ENCODE measurements around the gene GEMIN5. TPM values are rescaled to one million over a fixed set of nuclear protein-coding genes. Genes with fewer than 3 reads are reported as not detected.

Gene GEMIN5
- total and polyA plus RNA-seq, 2 experiments from 2014 or later: 18.3 to 46.7 TPM

GRCh38 chr5:154849264-154849785 lies 88.7 kb downstream of the GEMIN5 start (continued):
- no peak for TF ChIP-seq ZNF462 (CRISPR knock-in tag; IDR thresholded peaks at IDR 0.05)
- TF ChIP-seq STAT1 (IDR thresholded peaks at IDR 0.05; ENCODE audit: unreplicated experiment): no peak
- no peak for TF ChIP-seq REST (IDR thresholded peaks at IDR 0.05; ENCODE audit: unreplicated experiment)
- TF ChIP-seq EZH2phosphoT487 (IDR thresholded peaks at IDR 0.05; ENCODE audit: unreplicated experiment): no peak

DNA sequence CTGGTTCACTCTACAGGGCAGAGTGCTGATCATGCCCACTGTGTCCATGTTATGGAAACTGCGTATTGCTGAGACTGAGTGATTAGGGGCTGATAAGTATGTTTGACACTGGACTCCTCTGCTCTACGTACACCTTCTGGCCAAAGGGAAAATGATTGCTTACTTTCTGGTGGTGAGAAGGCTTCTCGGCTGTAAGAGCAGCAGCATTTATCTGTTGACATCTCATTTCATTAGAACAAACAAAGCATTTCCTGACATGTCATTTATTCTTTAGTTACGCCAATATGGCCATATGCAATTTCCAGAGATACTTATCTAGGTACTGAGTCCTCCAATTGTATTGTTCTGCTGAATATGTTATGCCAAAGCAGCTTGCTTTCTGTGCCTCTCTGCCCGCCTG lies 93.2 kb downstream of the GEMIN5 start:
- H3F3A ChIP-seq (replicated peaks; ENCODE audit: low read depth): no peaks in the 10 kb centered on the region
- no peaks in the 10 kb centered on the region for H3K4me1 ChIP-seq (ENCODE audit: insufficient read depth)
- Mint-ChIP-seq H3K4me1 (peaks cover 6% of the 10 kb centered on the region; the same call in 2 of the 3 replicates), H3K36me3 (ENCODE audit: low read depth) (no peaks in the 10 kb centered on the region), H3K4me3 (no peak overlapping the region), H3K27ac (no peak overlapping the region), H3K27me3 (ENCODE audit: insufficient read depth, low read depth, poor library complexity) (peaks cover 2% of the 10 kb centered on the region), H3K9me3 (no peaks in the 10 kb centered on the region)
- H3K36me3 ChIP-seq (ENCODE audit: insufficient read depth): no peaks in the 10 kb centered on the region
- H3K4me2 ChIP-seq: no peak overlapping the region
- no peak overlapping the region for H3K4me3 ChIP-seq
- H3K27me3 ChIP-seq (ENCODE audit: insufficient read depth): no peaks in the 10 kb centered on the region
- DNase-seq (ENCODE audit: low spot score) (no peak), ATAC-seq (no peak)
- no peaks in the 10 kb centered on the region for H4K20me1 ChIP-seq (replicated peaks; ENCODE audit: insufficient read depth)
- H3K27ac ChIP-seq (ENCODE audit: low read depth): no peak overlapping the region
- no peaks in the 10 kb centered on the region for H3K79me2 ChIP-seq (replicated peaks; ENCODE audit: insufficient read depth)
- no peaks in the 10 kb centered on the region for H3K9me2 ChIP-seq (ENCODE audit: insufficient read depth)
- H2AFZ ChIP-seq: no peak overlapping the region
- TF ChIP-seq REST (IDR thresholded peaks at IDR 0.05; ENCODE audit: unreplicated experiment) (no peak), EZH2 (IDR thresholded peaks at IDR 0.05; ENCODE audit: low read depth, unreplicated experiment) (no peak), ZNF331 (CRISPR knock-in tag; IDR thresholded peaks at IDR 0.05; ENCODE audit: low read depth) (no peak), POLR2AphosphoS5 (IDR thresholded peaks at IDR 0.05; ENCODE audit: low read depth) (no peak)
- TF ChIP-seq, protein P1, sequence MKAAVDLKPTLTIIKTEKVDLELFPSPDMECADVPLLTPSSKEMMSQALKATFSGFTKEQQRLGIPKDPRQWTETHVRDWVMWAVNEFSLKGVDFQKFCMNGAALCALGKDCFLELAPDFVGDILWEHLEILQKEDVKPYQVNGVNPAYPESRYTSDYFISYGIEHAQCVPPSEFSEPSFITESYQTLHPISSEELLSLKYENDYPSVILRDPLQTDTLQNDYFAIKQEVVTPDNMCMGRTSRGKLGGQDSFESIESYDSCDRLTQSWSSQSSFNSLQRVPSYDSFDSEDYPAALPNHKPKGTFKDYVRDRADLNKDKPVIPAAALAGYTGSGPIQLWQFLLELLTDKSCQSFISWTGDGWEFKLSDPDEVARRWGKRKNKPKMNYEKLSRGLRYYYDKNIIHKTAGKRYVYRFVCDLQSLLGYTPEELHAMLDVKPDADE (IDR thresholded peaks at IDR 0.05): no peak

All from GM23338 (cell line).